Measurements from ENCODE around the gene TRPM3.

- no peak for TF ChIP-seq POLR2AphosphoS5 (IDR thresholded peaks at IDR 0.05; ENCODE audit: borderline replicate concordance, low read depth, low read length)
- TF ChIP-seq EZH2 (IDR thresholded peaks at IDR 0.05): no peak
- TF ChIP-seq FOXP2 (optimal IDR thresholded peaks at IDR 0.05; ENCODE audit: control extremely low read depth, extremely low read length, insufficient read depth): no peak
Observed at GRCh38 chr9:71145179-71145578, 23.8 kb upstream of the TRPM3 start.
